GM19468 (cell line): ENCODE data around the gene KCTD15.

Experiments used
- ATAC-seq: cut with Tn5 transposase; IDR thresholded peaks from one replicate; pipeline ENCODE4 v1.9.1; 2021; ENCODE audit warnings: mild to moderate bottlenecking, moderate library complexity, moderate number of reproducible peaks; ENCODE audit not compliant: unreplicated experiment; ENCODE audit errors: extremely low read depth

KCTD15 gene

DNA sequence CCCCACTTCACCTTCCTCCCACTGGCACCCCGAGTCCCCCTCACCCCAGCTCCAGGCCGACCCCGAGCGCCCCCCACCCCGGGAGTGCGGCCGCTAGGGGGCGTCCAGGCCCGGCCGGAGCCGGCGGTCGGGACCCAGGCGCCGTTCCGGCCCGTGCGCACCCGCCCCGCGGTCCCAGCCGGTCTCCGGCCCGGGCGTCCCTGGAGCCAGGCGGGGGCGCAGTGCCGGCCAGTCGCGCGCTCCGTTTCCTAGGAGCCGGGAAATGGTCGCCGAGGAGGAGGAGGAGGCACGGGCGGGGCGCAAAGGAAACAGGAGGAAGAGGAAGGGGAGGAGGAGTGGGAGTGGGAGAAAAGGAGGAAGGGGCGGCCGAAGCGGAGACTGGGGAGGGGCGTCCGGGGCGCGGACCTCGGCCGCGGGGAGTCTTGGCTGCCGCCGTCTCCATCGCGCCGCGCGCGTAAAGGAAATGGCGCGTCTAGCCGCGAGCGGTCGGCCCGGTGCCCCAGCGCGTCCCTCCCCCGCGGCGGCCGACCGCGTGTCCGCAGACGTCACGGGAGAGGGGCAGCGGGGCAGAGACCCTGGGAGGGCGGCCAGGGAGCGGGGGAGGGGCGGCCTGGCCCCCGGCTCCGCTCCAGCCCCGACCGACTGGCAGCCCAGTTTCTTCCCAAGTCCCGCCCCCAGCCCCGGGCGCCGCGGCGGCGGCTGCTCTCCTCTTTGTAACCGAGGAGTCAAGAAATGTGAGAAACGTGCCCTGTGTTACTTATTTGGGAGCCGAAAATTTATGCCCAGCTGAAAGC is 1.1 kb upstream of the KCTD15 start:
- no peak for ATAC-seq

DNA sequence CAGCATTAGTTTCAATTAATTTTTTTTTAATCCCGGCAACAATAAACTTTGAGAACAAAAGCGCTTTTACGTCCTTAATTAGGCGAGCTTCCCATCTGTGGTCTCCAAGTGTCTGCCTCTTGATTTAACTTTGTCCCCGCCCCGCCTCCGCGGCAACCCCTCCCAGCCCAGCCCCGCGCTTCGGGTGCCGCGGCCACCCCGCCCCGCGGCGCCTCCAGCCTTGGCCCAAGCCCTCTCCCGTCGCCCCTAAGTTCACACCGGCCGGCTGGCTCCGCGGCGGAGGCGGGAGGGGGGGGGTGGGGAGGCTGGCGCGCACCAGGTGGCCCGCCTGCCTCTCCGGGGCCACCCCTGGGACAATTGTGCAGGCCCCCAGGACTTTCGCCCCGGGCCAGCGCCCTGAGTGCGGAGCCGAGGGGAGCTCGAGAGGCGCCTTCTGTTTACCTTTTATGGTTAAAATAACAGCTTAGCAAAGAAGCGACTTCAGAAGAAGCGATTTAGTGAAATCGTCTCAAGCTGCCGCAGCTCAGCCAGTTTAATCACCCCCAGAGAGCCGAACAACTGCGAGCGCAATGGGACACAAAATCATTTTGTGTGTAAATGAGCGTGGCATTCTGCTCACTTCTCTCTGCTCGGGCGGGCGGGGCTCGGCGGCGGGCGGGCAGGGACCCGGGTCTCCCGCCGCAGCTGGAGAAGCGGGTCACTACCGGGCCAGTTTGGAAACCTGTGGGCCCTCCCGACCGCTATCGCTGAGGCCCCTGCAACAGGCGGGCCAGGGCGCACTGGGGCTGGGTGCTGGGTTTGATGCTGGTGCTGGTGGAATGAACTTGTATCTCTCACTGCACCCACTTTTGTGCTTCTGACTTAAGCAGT is 1.4 kb downstream of the KCTD15 start:
- ATAC-seq: no peak

DNA sequence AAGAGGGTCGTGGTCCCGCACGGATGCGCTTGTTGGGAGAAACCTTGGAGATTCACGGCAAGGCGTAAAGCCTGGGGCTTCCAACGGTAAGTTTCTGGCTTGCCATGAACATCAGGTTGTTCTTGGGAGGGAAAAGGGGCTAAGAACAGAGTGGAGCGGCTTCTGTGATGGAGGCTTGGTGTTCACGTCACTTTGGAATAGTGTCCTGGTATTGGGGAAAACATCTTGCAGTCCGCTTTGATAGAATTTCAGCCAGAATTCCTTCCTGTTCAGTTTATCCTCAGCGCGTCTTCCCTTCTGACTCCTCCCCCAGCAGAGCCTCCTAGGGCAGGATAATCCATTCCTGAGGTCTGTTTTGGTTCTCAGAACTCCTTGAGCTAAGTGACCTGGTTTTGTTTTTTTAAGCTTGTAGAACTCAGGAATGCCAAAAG is 2.0 kb downstream of the KCTD15 start:
- ATAC-seq: no peak

DNA sequence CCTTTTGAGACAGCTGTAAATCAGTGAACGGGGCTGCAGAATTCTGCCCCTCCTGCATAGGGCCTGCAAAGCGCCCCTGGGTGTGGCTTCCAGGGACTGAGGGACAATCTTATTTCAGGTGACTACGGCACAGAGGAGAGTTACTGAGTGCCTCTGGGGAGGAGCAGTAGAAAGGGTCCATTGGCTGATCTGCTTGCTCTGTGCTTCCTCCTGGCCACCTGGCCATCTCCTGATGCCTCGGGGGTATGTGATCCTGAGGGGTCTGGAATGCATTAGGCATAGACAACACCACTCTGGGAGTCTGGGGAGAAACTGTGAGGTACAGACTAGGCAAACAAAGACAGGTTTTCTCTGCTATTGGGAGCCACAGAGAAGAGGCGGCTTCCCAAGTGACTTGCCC is 2.8 kb downstream of the KCTD15 start:
- ATAC-seq: no peak

DNA sequence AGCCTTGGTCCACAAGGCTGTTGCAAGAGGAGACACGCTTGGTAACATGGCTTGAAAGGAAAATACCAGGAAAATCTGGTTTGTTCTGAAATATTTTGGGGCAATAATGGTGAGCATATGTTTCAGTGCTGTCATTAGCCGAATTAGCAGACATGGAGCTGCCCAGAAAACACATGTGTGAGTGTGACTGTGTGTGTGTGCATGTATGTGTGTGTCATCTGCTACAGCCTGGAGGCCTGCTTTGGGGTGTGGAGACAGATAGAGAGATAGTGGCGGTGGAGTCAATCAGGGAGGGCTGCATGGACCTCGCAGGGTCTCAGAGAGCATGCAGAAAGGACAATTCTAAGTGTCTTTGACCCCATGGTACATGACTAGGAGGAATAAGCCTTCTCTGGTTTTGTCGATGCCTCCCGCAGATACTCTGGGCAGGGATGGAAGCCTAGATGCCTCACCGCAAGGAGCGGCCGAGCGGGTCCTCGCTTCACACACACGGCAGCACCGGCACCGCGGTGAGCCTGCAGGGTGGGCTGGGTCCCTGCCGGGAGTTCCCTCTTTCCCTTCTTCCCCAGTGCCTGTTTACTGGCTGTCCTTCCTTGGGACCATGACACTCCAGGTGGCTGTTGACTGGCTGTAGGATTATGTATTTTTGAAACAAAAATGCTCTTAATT is 3.5 kb downstream of the KCTD15 start:
- ATAC-seq: no peak

DNA sequence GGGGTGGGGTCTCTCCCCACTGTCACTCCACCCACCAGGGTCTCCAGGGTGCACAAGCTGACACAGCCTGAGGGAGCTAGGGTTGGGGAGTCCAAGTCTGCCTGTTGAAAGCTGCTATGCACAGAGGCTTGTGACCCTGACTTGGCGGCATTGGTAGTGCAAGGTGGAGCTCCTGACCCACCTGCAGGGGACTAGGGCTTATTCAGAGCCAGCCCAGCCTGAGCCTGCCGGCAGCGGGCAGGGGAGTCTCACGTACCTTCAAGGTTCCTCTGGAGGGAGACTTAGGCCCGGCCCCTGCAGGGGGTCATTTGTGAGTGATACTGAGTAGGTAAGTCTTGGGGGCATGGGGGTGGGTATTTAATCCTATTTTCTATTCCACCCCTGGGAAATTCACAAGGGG is 4.7 kb downstream of the KCTD15 start:
- ATAC-seq: no peak

DNA sequence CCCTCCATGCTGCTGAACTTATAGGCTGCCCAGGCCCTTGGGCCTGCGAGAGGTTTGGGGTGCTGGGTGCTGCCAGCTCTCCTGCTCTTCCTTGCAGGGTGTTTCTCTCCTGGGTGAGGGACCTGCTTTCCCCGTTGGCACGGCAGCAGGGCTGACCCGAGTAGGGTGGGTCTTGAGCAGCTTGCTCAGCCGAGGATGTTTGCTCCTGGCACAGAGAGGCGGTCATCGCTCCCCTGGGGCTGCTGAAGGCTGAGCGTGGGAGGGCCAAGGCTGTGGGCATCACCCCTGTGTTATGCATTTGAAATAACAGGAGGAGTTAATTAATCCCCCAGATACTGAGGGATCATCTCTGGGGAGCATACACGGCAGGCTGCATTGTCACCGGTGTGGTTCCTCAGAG is 5.3 kb downstream of the KCTD15 start:
- no peak for ATAC-seq

DNA sequence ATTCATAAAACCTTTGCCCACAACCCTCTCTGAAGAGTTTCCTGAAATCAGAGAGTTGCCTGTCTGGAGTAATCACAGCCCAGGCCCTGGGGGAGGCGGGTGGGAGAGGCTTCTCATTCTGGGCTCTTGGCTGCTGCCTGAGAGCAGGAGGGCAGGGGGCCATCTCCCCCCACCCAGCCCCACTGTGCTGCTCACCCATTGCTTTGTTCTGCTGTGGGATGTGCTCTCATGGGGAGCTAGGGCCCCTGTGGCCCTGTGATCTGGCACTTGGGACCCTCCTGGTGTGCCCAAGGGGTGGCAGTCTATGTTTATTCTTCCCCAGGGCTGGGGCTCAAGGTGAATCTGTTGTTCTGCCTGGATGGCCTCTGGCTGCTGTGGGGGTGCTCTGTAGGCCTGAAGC is 6.1 kb downstream of the KCTD15 start:
- ATAC-seq: no peak

DNA sequence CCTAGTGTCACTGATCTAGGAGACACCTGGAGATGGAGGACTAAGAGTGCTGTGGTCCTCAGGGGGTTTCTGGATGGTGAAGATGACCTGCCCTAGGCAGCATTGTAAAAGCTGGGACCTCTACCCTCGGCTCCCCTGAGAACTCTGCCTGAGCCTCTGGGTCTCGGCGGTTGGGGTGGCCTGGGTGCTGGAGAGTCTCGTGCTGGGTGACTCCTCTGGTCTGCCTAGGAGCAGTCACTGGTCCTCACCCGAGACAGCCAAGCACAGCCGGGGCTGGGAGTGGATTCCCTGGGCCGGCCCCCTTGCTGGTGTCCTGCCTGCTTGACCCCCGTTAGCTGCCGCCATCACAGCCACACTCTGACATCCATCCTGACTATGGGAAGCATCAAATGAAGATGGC is 6.7 kb downstream of the KCTD15 start:
- no peak for ATAC-seq

DNA sequence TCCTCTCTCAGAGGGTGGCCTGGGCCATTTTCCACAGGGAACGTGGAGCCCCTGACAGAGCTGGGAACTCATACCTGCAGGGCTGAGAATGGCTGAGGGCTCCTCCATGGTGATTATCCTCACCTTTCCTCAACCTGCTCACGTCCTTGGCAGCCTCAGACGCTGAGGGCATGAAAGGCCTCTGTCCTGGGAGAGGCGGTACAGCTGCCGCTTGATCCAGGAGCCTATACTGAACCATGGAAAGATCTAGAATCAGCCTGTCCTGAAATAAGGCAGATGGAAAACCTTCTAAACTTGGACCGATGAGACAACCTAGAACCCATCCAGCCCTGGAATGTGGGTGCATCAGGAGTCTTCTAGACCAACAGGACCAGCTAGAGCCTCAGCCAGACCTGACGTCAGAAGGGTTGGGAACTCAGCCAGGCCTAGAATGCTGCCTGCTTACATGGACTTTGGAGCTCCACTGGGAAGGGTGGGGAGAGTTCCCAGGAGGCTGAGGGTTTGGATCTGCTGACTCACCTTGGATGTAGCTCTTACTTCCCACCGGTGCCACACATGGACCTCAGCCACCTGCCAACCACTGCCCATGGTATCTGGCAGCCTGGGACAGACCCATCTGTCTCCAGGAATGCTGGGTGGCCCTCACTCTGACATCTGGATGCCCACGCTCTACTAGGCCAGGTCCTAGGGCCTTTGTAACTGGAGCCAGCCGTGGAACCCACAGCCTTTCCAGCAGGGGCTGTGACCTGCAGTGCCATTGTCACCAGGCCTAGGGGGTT is 7.5 kb downstream of the KCTD15 start:
- ATAC-seq: no peak

DNA sequence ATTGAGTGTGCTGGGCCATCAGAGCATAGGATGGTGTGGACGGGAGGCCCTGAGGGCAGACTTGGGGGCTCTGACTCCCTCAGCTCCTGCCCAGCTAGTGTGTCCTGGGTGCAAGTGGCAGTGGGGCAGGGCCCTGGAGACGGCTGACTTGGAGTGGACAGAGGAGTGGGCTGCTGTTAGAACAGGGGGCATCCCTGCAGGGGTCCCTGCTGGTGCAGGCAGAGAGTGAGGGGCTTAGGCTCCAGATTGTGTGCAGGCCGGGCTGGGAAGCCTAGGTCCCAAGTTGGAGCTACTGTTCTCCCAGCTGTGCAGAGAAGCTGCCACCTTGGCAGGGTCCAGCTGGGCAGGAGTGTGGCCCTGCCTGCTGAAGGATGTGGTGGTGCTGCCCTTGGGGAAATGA is 8.6 kb downstream of the KCTD15 start:
- ATAC-seq: no peak

DNA sequence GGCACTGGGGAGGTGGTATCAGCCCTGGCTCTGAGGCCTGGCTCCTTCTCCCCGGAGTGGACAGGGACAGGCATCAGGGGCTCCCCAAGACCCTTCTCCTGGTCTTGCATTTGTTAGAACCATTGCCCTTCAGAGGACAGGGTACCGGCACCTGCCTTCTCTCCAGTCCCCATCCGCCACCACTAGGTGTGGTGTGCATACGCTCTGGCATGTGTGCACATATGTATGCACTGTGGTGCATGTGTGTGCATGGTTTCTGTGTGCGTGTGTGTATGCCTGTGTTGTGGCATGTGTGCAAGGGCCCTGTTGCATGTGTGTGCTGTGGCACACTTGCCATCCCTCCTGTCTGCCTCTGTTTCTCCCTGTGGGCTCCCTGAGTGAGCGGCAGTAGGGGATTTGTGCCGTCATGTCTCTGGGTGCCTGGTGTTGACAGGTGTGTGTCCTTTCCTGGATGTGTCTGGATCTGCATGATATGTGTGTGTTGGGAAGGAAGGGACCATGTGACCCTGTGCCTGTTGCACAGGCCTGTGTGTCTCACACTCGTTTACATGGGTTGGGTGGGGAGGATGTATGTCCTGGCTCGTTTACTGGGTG is 9.3 kb downstream of the KCTD15 start:
- ATAC-seq: no peak

DNA sequence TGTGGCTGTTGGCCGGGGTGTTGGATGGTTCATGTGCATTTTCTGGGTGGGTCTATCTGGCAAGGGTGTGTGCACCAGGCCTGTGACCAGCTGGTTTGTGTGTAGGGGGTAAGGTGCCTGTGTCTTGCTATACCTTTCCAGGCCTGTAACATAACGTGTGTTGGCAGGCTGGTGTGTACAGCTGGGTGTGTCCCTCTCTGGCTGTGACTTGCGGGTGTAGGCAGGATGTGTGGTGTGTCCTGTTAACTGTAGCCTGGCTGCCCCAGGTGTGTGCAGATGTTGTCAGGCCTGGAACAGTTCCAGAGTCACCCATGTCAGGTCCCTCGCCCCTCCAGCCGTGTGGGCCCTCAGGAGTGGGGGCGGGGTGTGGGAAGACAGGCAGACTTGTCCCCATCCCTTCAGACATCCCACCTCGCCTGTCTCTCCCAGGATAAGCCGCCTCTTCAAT is 9.8 kb downstream of the KCTD15 start:
- ATAC-seq: no peak

DNA sequence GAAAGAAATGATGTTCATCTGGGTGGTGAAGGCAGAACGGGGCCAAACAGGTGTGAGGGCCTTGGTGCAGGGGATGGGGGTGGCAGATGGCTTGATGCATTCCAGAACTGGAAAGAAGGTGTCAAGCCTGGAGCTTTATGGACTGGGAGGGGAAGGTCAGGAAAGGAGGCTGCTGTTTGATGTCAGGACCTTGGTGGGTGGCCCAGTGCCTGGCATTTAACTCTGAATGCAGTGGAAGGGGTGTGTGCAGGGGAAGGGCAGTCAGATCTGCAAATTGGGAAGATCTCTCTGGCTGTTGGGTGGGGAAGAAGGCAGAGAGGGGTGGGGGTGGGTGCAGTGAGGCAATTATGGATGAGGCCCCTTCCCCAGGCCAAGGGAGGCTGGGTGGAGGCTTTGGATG is 11.7 kb downstream of the KCTD15 start:
- no peak for ATAC-seq

DNA sequence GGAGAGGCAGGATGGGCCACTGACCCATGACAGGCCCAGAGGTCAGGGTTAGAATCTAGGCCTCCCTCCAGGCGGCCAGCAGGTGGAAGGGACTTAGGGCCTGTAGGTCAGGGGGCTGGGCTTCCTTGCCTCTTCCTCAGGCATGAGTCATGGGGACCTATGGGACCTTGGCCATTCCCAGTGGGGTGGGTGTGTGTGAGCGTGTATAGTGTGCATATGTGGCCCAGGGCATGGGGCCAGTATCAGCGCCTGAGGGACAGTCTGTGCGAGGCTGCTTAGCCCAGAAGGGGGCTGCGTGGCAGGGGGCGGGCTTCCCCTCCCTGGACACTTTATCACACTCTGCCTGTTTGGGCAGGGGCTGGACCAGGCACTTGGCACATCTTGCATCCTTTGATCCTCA is 13.3 kb downstream of the KCTD15 start:
- ATAC-seq: no peak

DNA sequence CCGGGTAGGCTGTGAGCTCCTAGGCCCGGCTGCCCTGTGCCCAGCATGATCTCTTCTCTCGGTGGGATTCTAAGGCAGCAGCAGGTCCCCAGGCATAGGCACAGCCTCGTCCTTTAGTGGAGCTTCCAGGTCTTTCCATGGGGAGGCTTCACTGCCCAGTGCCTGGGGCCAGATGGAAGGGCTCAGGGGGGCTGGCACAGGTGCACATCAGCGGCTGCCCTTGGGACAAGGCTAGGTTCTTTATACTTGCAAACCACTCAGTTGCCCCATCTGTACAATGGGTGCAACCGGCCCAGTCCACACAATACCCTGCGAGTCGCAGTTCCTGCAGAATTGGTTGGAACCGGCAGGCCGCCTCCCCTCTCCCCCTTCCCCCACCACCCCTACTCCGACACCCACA is 14.2 kb downstream of the KCTD15 start:
- ATAC-seq: no peak

DNA sequence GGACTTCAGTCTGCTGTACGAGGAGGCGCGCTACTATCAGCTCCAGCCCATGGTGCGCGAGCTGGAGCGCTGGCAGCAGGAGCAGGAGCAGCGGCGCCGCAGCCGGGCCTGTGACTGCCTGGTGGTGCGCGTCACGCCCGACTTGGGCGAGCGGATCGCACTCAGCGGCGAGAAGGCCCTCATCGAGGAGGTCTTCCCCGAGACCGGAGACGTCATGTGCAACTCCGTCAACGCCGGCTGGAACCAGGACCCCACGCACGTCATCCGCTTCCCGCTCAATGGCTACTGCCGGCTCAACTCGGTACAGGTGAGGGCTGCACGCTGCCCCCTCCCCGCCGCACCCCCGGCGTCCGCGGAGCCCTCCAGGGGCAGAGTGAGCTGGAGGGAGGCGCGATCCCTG is 14.6 kb downstream of the KCTD15 start:
- no peak for ATAC-seq

DNA sequence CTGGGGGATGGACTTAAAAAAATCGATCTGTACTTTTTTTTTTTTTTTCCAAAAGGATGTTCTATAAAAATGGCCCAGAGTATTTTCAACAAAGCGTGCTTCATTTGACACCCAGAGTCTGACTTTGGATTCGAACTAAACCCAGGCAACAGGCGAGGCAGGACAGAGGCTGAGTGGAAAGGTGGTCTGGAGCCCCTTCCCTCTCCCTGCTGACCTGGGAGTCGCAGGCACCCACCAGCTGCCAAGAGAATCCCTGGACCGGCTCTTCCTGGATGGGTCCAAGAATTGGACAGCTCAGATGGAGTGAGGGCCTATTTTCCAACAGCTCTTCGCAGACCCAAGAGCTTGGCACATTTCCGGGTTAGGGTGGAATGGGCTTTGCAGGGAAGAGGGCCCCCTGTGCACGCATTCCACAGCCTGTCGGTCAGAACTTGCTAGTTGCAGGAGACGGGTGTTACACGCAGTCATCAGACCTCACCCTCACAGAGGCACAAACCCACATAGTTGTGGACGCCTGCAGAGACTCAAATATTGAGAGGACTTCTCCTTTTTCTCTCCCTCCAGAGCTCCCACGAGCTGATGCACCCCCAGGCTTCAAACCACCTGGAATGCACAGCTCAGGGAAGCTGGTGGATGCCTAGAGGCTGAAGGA is 15.2 kb downstream of the KCTD15 start:
- no peak for ATAC-seq
